Panc1 (cell line): ENCODE measurements around the gene RSAD2.

ENCODE experiments used
- CTCF ChIP-seq: fragments of 450-650 bp; IDR thresholded peaks from 2 replicates; pipeline ENCODE4 v1.5.1; 2017; ENCODE audit warnings: mild to moderate bottlenecking
- TF ChIP-seq, protein P1 (sequence below), 2 experiments: IDR thresholded peaks; 2 replicates each; pipeline ENCODE4 v1.6.1; 2011 to 2012; ENCODE audit warnings: low read depth in 2 of 2, control low read depth in 1 of 2, low read length in 1 of 2, mild to moderate bottlenecking in 1 of 2, moderate library complexity in 1 of 2; ENCODE audit not compliant: insufficient read depth in 1 of 2

DNA sequence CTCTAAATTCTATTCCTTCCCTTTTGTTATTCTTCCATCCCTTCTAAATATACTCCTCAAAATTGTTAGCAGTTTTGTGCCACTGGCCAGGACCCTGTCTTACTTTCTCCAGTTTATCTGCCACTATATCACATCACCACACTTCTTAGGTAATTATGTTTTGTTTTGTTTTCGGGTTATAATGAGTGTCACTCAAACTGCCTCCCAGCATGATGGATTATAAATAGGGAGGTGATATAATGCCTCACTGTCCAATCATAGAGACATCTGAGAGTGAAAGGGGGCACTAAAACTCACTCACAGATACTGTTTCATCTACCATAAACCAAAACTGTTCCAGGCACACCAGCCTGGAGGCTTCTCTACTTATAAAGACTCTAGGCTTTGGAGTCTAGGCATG lies 3.5 kb downstream of the RSAD2 start:
- TF ChIP-seq, protein P1, sequence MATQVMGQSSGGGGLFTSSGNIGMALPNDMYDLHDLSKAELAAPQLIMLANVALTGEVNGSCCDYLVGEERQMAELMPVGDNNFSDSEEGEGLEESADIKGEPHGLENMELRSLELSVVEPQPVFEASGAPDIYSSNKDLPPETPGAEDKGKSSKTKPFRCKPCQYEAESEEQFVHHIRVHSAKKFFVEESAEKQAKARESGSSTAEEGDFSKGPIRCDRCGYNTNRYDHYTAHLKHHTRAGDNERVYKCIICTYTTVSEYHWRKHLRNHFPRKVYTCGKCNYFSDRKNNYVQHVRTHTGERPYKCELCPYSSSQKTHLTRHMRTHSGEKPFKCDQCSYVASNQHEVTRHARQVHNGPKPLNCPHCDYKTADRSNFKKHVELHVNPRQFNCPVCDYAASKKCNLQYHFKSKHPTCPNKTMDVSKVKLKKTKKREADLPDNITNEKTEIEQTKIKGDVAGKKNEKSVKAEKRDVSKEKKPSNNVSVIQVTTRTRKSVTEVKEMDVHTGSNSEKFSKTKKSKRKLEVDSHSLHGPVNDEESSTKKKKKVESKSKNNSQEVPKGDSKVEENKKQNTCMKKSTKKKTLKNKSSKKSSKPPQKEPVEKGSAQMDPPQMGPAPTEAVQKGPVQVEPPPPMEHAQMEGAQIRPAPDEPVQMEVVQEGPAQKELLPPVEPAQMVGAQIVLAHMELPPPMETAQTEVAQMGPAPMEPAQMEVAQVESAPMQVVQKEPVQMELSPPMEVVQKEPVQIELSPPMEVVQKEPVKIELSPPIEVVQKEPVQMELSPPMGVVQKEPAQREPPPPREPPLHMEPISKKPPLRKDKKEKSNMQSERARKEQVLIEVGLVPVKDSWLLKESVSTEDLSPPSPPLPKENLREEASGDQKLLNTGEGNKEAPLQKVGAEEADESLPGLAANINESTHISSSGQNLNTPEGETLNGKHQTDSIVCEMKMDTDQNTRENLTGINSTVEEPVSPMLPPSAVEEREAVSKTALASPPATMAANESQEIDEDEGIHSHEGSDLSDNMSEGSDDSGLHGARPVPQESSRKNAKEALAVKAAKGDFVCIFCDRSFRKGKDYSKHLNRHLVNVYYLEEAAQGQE (IDR thresholded peaks at IDR 0.05; ENCODE audit: insufficient read depth in 1 of 2, low read depth in 2 of 2, low read length in 1 of 2) = no peak
- no peak for TF ChIP-seq CTCF
